ENCODE results near the gene CYP2W1. TPM values are rescaled to one million over a fixed set of nuclear protein-coding genes. Genes with fewer than 3 reads are reported as not detected.

The CYP2W1 gene
- total RNA-seq, 2 experiments from 2014 or later = not detected

GRCh38 chr7:1009747-1010146, 26.8 kb downstream of the CYP2W1 start:
- POLR2A ChIA-PET = no interaction called here
- Mint-ChIP-seq H3K4me1 (ENCODE audit: low read depth) (peaks cover 6% of the 10 kb centered on the region), H3K9me3 (no peaks in the 10 kb centered on the region), H3K27ac (no peak overlapping the region), H3K27me3 (no peaks in the 10 kb centered on the region), H3K36me3 (peaks cover 6% of the 10 kb centered on the region), H3K4me3 (no peak overlapping the region)
- DNase-seq = no peak
- intact Hi-C loops (cut with micrococcal nuclease) = no loop called here
- CTCF ChIA-PET = no interaction called here

- Mint-ChIP-seq H3K27ac (no peak overlapping the region), H3K4me1 (ENCODE audit: low read depth) (peaks cover 6% of the 10 kb centered on the region), H3K36me3 (peaks cover 6% of the 10 kb centered on the region), H3K27me3 (no peaks in the 10 kb centered on the region), H3K9me3 (no peaks in the 10 kb centered on the region), H3K4me3 (no peak overlapping the region)
- no peak for DNase-seq
- intact Hi-C loops (cut with micrococcal nuclease) = no loop called here
- CTCF ChIA-PET = no interaction called here
- POLR2A ChIA-PET = no interaction called here
These were observed 27.2 kb downstream of the CYP2W1 start for GRCh38 chr7:1010226-1010625.

- Mint-ChIP-seq H3K4me1 (ENCODE audit: low read depth) (peaks cover 6% of the 10 kb centered on the region), H3K36me3 (peaks cover 6% of the 10 kb centered on the region), H3K27me3 (no peaks in the 10 kb centered on the region), H3K27ac (no peak overlapping the region), H3K4me3 (no peak overlapping the region), H3K9me3 (no peaks in the 10 kb centered on the region)
- intact Hi-C loops (cut with micrococcal nuclease) = no loop called here
- CTCF ChIA-PET = interaction anchor here (2.5 kb wide), 1 partner anchor 18 kb away, joined by 12 read pairs; no protein-coding TSS in a partner anchor
- no peak for DNase-seq
- POLR2A ChIA-PET = no interaction called here
These were observed 28.5 kb downstream of the CYP2W1 start for GRCh38 chr7:1011297-1012003.

DNA sequence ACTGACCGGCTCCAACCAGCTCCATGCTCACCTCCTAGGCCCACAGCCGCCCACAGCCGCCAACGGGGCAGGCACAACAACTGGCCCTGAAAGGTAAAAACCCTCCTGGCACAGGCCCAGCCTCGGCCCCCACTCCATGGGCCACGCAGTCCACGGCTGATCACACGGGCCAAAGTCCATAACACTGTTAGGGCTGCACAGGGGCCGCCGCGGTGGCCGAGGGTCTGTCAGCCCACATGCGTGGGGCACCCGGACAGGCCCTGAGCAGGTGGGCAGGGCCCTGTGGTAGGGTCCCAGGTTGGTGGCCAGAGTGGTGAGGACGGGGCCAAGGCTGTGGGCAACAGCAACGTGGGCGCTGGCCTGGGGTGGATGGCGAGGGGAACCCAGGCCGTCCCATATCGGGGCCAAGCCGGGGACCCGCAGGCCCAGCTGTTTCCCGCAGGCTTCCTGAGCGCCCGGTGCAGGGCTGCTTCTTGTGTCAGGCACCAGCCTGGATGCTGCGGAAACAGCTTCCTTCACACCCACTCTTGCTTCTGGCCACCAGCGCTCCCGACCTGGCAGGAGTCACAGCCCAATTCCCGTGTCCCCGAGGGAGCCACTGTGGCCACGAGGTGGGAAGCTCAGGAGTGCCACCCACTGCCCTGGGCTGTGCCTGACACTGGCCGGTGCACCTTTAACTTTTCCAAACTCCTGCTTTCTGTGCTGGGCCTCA, 29.2 kb downstream of the CYP2W1 start:
- Mint-ChIP-seq H3K4me1 (ENCODE audit: low read depth) (peaks cover 6% of the 10 kb centered on the region), H3K9me3 (no peaks in the 10 kb centered on the region), H3K36me3 (peaks cover 6% of the 10 kb centered on the region), H3K27ac (no peak overlapping the region), H3K4me3 (no peak overlapping the region), H3K27me3 (no peaks in the 10 kb centered on the region)
- intact Hi-C loops (cut with micrococcal nuclease) = no loop called here
- POLR2A ChIA-PET = no interaction called here
- no peak for DNase-seq
- CTCF ChIA-PET = interaction anchor here (1.4 to 2.5 kb wide), 2 partner anchors 19 to 54 kb away, joined by 6 to 12 read pairs; no protein-coding TSS in a partner anchor

- Mint-ChIP-seq H3K27ac (no peak overlapping the region), H3K36me3 (peaks cover 6% of the 10 kb centered on the region), H3K9me3 (no peaks in the 10 kb centered on the region), H3K4me3 (no peak overlapping the region), H3K27me3 (no peaks in the 10 kb centered on the region), H3K4me1 (ENCODE audit: low read depth) (peaks cover 6% of the 10 kb centered on the region)
- ChIA-PET CTCF (interaction anchor here (1.4 to 2.5 kb wide), 2 partner anchors 19 to 53 kb away, joined by 6 to 12 read pairs; no protein-coding TSS in a partner anchor), POLR2A (no interaction called here)
- no peak for DNase-seq
- intact Hi-C loops (cut with micrococcal nuclease) = no loop called here
These were observed 29.7 kb downstream of the CYP2W1 start for GRCh38 chr7:1012716-1013095.

GRCh38 chr7:1013581-1013980, 30.6 kb downstream of the CYP2W1 start:
- POLR2A ChIA-PET = no interaction called here
- Mint-ChIP-seq H3K36me3 (peaks cover 9% of the 10 kb centered on the region), H3K4me3 (no peak overlapping the region), H3K27ac (no peak overlapping the region), H3K27me3 (no peaks in the 10 kb centered on the region), H3K9me3 (no peaks in the 10 kb centered on the region), H3K4me1 (ENCODE audit: low read depth) (peaks cover 12% of the 10 kb centered on the region)
- CTCF ChIA-PET = interaction anchor here (1.4 to 2.5 kb wide), 2 partner anchors 20 to 52 kb away, joined by 6 to 12 read pairs; no protein-coding TSS in a partner anchor
- DNase-seq = no peak
- intact Hi-C loops (cut with micrococcal nuclease) = no loop called here

- CTCF ChIA-PET = interaction anchor here (0.7 kb wide), 1 partner anchor 22 kb away, joined by 3 read pairs; no protein-coding TSS in a partner anchor
- H3K27ac Mint-ChIP-seq = no peak overlapping the region
- H3K9me3 Mint-ChIP-seq = no peaks in the 10 kb centered on the region
- POLR2A ChIA-PET = no interaction called here
- no peak overlapping the region for H3K4me3 Mint-ChIP-seq
- DNase-seq = no peak
- intact Hi-C loops (cut with micrococcal nuclease) = no loop called here
- H3K27me3 Mint-ChIP-seq = no peaks in the 10 kb centered on the region
- peaks cover 13% of the 10 kb centered on the region for H3K4me1 Mint-ChIP-seq (ENCODE audit: low read depth)
- H3K36me3 Mint-ChIP-seq = peaks cover 4% of the 10 kb centered on the region
These were observed 31.7 kb downstream of the CYP2W1 start for GRCh38 chr7:1014681-1015080.

DNA sequence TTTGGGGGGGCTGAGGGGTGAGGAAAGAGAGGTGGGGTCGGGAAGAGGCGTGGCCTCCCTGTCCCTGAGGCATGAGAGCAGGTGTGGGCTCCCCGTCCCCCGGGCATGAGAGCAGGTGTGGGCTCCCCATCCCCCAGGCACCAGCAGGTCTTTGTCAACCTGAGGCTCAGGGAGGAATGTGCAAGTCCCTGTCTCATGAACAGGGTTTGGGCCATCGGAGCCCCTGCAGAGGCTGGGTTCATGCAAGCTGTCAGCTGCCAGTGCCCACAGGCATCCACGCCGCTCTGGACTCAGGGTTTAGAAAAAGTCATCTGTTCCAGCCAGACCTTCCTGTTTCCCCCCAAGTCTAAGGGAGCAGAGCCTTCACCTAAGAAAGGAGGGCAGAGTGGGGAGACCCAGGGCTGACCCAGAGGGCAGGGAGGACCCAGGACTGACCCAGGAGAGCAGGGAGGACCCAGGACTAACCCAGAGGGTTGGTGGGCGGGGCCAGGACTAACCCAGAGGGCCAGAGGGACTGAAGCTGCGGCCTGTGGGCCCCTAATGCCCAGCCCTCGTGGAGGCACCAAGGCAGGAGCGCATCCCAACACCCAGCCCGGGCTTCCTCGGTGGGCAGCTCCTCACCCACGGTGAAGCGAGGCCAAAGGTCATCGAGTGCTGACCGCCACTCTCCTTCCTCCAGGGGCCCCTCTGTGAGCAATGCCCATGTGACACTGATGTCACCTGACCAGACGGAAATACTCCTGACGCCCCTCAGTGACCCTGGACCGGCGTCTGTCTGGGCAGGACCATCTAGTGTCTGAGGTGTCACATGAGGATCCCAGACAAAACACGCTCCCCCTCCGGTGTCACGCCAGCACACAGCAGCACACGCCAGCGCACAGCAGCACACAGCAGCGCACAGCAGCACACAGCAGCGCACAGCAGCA, 32.5 kb downstream of the CYP2W1 start:
- Mint-ChIP-seq H3K27me3 (no peaks in the 10 kb centered on the region), H3K9me3 (no peaks in the 10 kb centered on the region), H3K4me3 (no peak overlapping the region), H3K36me3 (peaks cover 4% of the 10 kb centered on the region), H3K4me1 (ENCODE audit: low read depth) (peaks cover 13% of the 10 kb centered on the region), H3K27ac (no peak overlapping the region)
- POLR2A ChIA-PET = no interaction called here
- intact Hi-C loops (cut with micrococcal nuclease) = no loop called here
- no peak for DNase-seq
- CTCF ChIA-PET = no interaction called here

GRCh38 chr7:1016577-1017531, 33.9 kb downstream of the CYP2W1 start:
- Mint-ChIP-seq H3K4me3 (no peak overlapping the region), H3K27ac (no peak overlapping the region), H3K27me3 (no peaks in the 10 kb centered on the region), H3K9me3 (peaks cover 5% of the 10 kb centered on the region), H3K4me1 (ENCODE audit: low read depth) (peaks cover 8% of the 10 kb centered on the region), H3K36me3 (peaks cover 10% of the 10 kb centered on the region)
- CTCF ChIA-PET = interaction anchor here (2.4 kb wide), 1 partner anchor 24 kb away, joined by 6 read pairs; no protein-coding TSS in a partner anchor
- intact Hi-C loops (cut with micrococcal nuclease) = no loop called here
- POLR2A ChIA-PET = no interaction called here
- no peak for DNase-seq

GRCh38 chr7:1017586-1018333, 34.8 kb downstream of the CYP2W1 start:
- Mint-ChIP-seq H3K27ac (no peak overlapping the region), H3K4me3 (no peak overlapping the region), H3K27me3 (no peaks in the 10 kb centered on the region), H3K4me1 (ENCODE audit: low read depth) (peaks cover 8% of the 10 kb centered on the region), H3K9me3 (peaks cover 9% of the 10 kb centered on the region), H3K36me3 (peaks cover 17% of the 10 kb centered on the region)
- DNase-seq = no peak
- ChIA-PET CTCF (interaction anchor here (2.4 kb wide), 1 partner anchor 25 kb away, joined by 6 read pairs; no protein-coding TSS in a partner anchor), POLR2A (interaction anchor here (0.6 kb wide), 1 partner anchor 40 kb away, joined by 3 read pairs; no protein-coding TSS in a partner anchor)
- intact Hi-C loops (cut with micrococcal nuclease) = no loop called here

DNA sequence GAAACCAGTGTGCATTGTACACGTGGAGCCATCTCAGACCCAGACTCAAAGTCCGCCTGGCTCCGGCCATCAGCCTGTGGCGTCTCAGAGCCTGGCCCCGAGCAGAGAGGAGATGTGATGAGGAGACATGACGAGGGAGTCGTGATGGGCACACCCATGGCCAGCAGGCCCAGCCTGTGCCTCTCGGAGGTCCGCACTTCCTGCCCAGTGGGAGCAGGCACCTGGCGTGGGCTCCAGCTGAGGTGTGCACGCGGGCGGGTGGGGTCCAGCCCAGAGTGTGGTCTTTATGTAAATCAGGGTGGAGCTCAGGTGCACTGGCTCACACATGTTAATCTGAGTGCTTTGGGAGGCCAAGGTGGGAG, 35.3 kb downstream of the CYP2W1 start:
- Mint-ChIP-seq H3K4me1 (ENCODE audit: low read depth) (peaks cover 8% of the 10 kb centered on the region), H3K4me3 (no peak overlapping the region), H3K36me3 (peaks cover 20% of the 10 kb centered on the region), H3K9me3 (peaks cover 9% of the 10 kb centered on the region), H3K27ac (no peak overlapping the region), H3K27me3 (no peaks in the 10 kb centered on the region)
- no peak for DNase-seq
- CTCF ChIA-PET = interaction anchor here (0.7 to 3.6 kb wide), 3 partner anchors 25 to 47 kb away, joined by 3 to 14 read pairs (median 6); no protein-coding TSS in a partner anchor
- intact Hi-C loops (cut with micrococcal nuclease) = no loop called here
- POLR2A ChIA-PET = no interaction called here
